ENCODE measurements around the gene PTPRM.

The PTPRM gene

DNA sequence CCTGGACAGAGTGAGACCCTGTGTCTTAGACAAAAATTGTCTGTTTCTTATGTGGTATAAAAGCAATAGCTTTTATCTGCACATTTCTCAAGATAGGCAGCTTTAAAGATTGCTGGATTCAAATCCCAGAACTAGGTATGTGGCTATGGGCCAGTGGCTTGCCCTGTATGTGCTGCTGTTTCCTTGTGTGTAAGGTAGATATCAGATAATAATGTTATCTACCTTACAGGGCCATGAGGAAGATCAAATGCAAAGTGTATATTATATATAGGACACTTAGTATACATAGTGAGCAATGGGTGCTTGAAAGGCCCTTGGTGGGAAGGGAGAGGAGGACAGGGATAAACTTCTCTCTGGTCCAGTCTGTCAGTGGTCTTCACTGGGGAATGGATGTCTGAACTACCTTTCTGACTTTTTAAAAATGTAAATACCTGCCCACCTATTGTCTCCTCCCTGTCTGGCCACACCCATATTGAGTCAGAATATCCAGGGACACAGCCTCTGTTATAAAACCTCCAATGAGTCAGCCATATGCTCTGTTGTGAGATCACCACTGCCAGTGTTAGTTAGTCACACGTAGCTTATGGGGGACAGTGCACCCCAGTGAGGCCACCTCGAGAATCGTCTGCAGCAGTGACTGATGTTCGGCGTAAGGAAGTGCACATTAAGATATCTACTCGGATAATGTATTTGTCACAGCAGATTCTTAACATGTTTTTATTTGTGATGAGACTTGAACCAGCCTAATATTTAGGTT, 383.4 kb downstream of the PTPRM start:
- H3K9me2 ChIP-seq (replicated peaks; ENCODE audit: control insufficient read depth, low read length) = no peaks in the 10 kb centered on the region
- no peaks in the 10 kb centered on the region for H3K9me3 ChIP-seq (ENCODE audit: control insufficient read depth, insufficient read depth, low read length)
- no peaks in the 10 kb centered on the region for H3K36me3 ChIP-seq (ENCODE audit: control insufficient read depth, low read length)
- no peak overlapping the region for H3K27ac ChIP-seq (ENCODE audit: low read depth, low read length)
- no peaks in the 10 kb centered on the region for H3F3A ChIP-seq (ENCODE audit: control insufficient read depth, insufficient read depth)
- H3K79me2 ChIP-seq (ENCODE audit: control insufficient read depth, low read length) = no peaks in the 10 kb centered on the region
- H4K20me1 ChIP-seq (ENCODE audit: control insufficient read depth, insufficient read depth, low read depth, low read length) = no peaks in the 10 kb centered on the region
- TF ChIP-seq, protein P1, sequence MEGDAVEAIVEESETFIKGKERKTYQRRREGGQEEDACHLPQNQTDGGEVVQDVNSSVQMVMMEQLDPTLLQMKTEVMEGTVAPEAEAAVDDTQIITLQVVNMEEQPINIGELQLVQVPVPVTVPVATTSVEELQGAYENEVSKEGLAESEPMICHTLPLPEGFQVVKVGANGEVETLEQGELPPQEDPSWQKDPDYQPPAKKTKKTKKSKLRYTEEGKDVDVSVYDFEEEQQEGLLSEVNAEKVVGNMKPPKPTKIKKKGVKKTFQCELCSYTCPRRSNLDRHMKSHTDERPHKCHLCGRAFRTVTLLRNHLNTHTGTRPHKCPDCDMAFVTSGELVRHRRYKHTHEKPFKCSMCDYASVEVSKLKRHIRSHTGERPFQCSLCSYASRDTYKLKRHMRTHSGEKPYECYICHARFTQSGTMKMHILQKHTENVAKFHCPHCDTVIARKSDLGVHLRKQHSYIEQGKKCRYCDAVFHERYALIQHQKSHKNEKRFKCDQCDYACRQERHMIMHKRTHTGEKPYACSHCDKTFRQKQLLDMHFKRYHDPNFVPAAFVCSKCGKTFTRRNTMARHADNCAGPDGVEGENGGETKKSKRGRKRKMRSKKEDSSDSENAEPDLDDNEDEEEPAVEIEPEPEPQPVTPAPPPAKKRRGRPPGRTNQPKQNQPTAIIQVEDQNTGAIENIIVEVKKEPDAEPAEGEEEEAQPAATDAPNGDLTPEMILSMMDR (IDR thresholded peaks at IDR 0.05; ENCODE audit: low read depth, low read length, poor library complexity, severe bottlenecking) = no peak
- TF ChIP-seq EZH2phosphoT487 (IDR thresholded peaks at IDR 0.05; ENCODE audit: borderline replicate concordance, low read length) = no peak
- no peak overlapping the region for H3K4me3 ChIP-seq (ENCODE audit: low read length)
- H3K27me3 ChIP-seq (ENCODE audit: control insufficient read depth, low read length) = no peaks in the 10 kb centered on the region
- H3K4me2 ChIP-seq (ENCODE audit: low read length) = no peak overlapping the region
- no peaks in the 10 kb centered on the region for H3K4me1 ChIP-seq (ENCODE audit: control insufficient read depth, low read length)

DNA sequence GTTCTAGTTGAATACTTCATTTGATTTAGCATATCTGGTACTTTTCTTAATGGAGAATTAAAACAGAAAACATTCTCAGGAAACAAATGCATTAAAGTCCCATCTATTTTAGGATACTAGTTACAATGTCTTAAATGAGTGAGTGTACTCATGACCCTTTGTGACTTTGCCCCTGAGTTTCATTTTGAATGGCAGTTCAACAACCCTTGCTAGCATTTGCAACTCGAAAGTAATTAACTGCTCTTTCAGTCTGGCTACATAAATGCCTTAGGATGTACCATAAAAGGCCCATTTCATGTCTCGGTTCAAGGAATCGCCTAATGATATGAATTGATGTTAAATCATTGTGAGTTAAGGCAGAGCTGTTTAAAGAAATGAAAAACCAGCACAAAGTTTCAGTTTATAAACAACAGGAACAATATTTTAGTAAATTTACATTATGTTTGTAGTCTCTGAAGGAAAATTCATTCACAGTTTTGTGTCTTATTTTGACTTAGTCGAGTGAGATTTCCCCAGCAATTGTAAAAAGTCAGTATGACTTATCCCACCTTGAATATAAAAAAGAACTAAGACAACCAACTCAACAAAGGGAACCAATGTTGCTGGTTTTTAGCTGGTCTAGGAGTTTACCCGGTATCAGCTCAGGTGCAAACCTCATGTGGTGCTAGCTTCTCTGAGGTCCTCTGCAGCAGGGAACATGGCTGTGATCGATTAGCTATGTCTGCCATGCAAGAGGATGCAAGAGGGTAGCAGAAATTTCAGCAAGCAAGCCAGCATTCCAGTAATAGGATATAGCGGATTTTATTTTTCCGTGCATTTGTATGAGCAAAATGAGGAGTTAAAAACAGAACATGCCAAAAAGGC, 386.2 kb downstream of the PTPRM start:
- Histone ChIP-seq H3K4me3 (ENCODE audit: low read length) (no peak overlapping the region), H3K36me3 (ENCODE audit: control insufficient read depth, low read length) (no peaks in the 10 kb centered on the region), H3K4me1 (ENCODE audit: control insufficient read depth, low read length) (no peaks in the 10 kb centered on the region), H3K79me2 (ENCODE audit: control insufficient read depth, low read length) (no peaks in the 10 kb centered on the region), H3K4me2 (ENCODE audit: low read length) (no peak overlapping the region), H3K9me3 (ENCODE audit: control insufficient read depth, insufficient read depth, low read length) (no peaks in the 10 kb centered on the region), H4K20me1 (ENCODE audit: control insufficient read depth, insufficient read depth, low read depth, low read length) (no peaks in the 10 kb centered on the region), H3K27ac (ENCODE audit: low read depth, low read length) (no peak overlapping the region), H3F3A (ENCODE audit: control insufficient read depth, insufficient read depth) (no peaks in the 10 kb centered on the region), H3K9me2 (replicated peaks; ENCODE audit: control insufficient read depth, low read length) (no peaks in the 10 kb centered on the region), H3K27me3 (ENCODE audit: control insufficient read depth, low read length) (no peaks in the 10 kb centered on the region)
- TF ChIP-seq, protein P1 (IDR thresholded peaks at IDR 0.05; ENCODE audit: low read depth, low read length, poor library complexity, severe bottlenecking) = no peak
- no peak for TF ChIP-seq EZH2phosphoT487 (IDR thresholded peaks at IDR 0.05; ENCODE audit: borderline replicate concordance, low read length)

DNA sequence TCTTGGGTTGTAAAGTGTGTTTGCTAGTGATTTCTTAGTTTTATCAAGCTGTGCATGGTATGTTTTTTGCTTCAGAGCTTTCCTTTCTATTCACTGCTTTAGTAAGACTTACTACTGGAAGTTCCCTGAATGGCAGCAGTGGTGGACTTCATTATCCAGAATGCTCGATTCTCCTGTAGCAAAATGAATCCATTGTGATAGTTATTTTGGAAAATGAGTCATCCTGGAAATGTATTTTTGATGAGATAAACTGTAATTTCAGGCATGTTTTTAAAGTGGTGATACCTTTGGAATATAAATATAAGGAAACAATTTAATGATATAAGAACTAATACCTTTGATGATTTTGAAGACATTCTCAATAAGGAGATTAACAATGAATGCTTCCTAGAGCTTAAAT, 387.1 kb downstream of the PTPRM start:
- Histone ChIP-seq H3K79me2 (ENCODE audit: control insufficient read depth, low read length) (no peaks in the 10 kb centered on the region), H3K4me3 (ENCODE audit: low read length) (no peak overlapping the region), H3F3A (ENCODE audit: control insufficient read depth, insufficient read depth) (no peaks in the 10 kb centered on the region), H3K27ac (ENCODE audit: low read depth, low read length) (no peak overlapping the region), H3K36me3 (ENCODE audit: control insufficient read depth, low read length) (no peaks in the 10 kb centered on the region), H4K20me1 (ENCODE audit: control insufficient read depth, insufficient read depth, low read depth, low read length) (no peaks in the 10 kb centered on the region), H3K4me2 (ENCODE audit: low read length) (no peak overlapping the region), H3K9me3 (ENCODE audit: control insufficient read depth, insufficient read depth, low read length) (no peaks in the 10 kb centered on the region), H3K27me3 (ENCODE audit: control insufficient read depth, low read length) (no peaks in the 10 kb centered on the region), H3K4me1 (ENCODE audit: control insufficient read depth, low read length) (no peaks in the 10 kb centered on the region), H3K9me2 (replicated peaks; ENCODE audit: control insufficient read depth, low read length) (no peaks in the 10 kb centered on the region)
- no peak for TF ChIP-seq EZH2phosphoT487 (IDR thresholded peaks at IDR 0.05; ENCODE audit: borderline replicate concordance, low read length)
- TF ChIP-seq, protein P1 (IDR thresholded peaks at IDR 0.05; ENCODE audit: low read depth, low read length, poor library complexity, severe bottlenecking) = no peak
